HL-60 (cell line): ENCODE measurements around the gene HSPB1.

Experiments
- POLR2AphosphoS5 ChIP-seq: IDR thresholded peaks from 2 replicates; pipeline ENCODE4 v1.6.1; 2012; ENCODE audit warnings: low read depth
- TF ChIP-seq, protein P1 (sequence below): IDR thresholded peaks from one replicate; pipeline ENCODE4 v1.5.1; 2011; ENCODE audit warnings: low read length, control low read depth, inconsistent platforms; ENCODE audit not compliant: insufficient read depth

GRCh38 chr7:76338298-76339084, 36.0 kb downstream of the HSPB1 start:
- TF ChIP-seq, protein P1, sequence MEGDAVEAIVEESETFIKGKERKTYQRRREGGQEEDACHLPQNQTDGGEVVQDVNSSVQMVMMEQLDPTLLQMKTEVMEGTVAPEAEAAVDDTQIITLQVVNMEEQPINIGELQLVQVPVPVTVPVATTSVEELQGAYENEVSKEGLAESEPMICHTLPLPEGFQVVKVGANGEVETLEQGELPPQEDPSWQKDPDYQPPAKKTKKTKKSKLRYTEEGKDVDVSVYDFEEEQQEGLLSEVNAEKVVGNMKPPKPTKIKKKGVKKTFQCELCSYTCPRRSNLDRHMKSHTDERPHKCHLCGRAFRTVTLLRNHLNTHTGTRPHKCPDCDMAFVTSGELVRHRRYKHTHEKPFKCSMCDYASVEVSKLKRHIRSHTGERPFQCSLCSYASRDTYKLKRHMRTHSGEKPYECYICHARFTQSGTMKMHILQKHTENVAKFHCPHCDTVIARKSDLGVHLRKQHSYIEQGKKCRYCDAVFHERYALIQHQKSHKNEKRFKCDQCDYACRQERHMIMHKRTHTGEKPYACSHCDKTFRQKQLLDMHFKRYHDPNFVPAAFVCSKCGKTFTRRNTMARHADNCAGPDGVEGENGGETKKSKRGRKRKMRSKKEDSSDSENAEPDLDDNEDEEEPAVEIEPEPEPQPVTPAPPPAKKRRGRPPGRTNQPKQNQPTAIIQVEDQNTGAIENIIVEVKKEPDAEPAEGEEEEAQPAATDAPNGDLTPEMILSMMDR: no peak
- TF ChIP-seq POLR2AphosphoS5: no peak
